HG03354 (cell line): ENCODE results near the gene ACTN4.

Experiments
- ATAC-seq: cut with Tn5 transposase; IDR thresholded peaks from one replicate; pipeline ENCODE4 v1.9.1; 2021; ENCODE audit warnings: mild to moderate bottlenecking; ENCODE audit not compliant: unreplicated experiment, poor library complexity, severe bottlenecking

ACTN4 gene

GRCh38 chr19:38674388-38675171 is 27.1 kb downstream of the ACTN4 start:
- ATAC-seq, result no peak

- no peak for ATAC-seq
Measured at GRCh38 chr19:38675611-38676010, 28.2 kb downstream of the ACTN4 start.

- no peak for ATAC-seq
Measured at GRCh38 chr19:38676023-38676877, 28.8 kb downstream of the ACTN4 start.

- no peak for ATAC-seq
Measured at GRCh38 chr19:38676878-38677646, 29.6 kb downstream of the ACTN4 start.

GRCh38 chr19:38678217-38678890 is 30.9 kb downstream of the ACTN4 start:
- ATAC-seq, result no peak

- ATAC-seq, result no peak
Measured at GRCh38 chr19:38678891-38679494, 31.5 kb downstream of the ACTN4 start.

- no peak for ATAC-seq
Measured at GRCh38 chr19:38679839-38680238, 32.4 kb downstream of the ACTN4 start.

- ATAC-seq, result no peak
Measured at GRCh38 chr19:38682195-38682867, 34.9 kb downstream of the ACTN4 start.

GRCh38 chr19:38682872-38683392 is 35.5 kb downstream of the ACTN4 start:
- no peak for ATAC-seq

- ATAC-seq, result no peak
Measured at GRCh38 chr19:38683393-38684077, 36.1 kb downstream of the ACTN4 start.

- no peak for ATAC-seq
Measured at GRCh38 chr19:38684078-38684861, 36.8 kb downstream of the ACTN4 start.

- ATAC-seq, result no peak
Measured at GRCh38 chr19:38684862-38685665, 37.6 kb downstream of the ACTN4 start.

- no peak for ATAC-seq
Measured at GRCh38 chr19:38685666-38686529, 38.4 kb downstream of the ACTN4 start.

GRCh38 chr19:38686530-38686888 is 39.1 kb downstream of the ACTN4 start:
- ATAC-seq, result no peak

GRCh38 chr19:38687837-38688378 is 40.5 kb downstream of the ACTN4 start:
- ATAC-seq, result no peak
